ENCODE results near the gene TPM1. TPM values are rescaled to one million over a fixed set of nuclear protein-coding genes. Genes with fewer than 3 reads are reported as not detected.
A peak's percentile ranks its signal among the peaks of the same experiment; 100 is the strongest.

Gene TPM1
- total RNA-seq, 1 experiment from 2014 or later, result 748 TPM

- Histone ChIP-seq H4K91ac (ENCODE audit: insufficient read length, low read depth, low read length) (no peak overlapping the region), H2BK12ac (ENCODE audit: insufficient read length, low read depth, low read length) (no peak overlapping the region), H3K9me3 (ENCODE audit: control insufficient read depth, low read depth, low read length) (no peaks in the 10 kb centered on the region), H2BK120ac (ENCODE audit: low read depth, low read length, poor library complexity, severe bottlenecking) (no peak overlapping the region), H3K79me1 (ENCODE audit: insufficient read depth, low read depth, low read length, poor library complexity, severe bottlenecking) (no peaks in the 10 kb centered on the region), H4K5ac (ENCODE audit: insufficient read length, low read depth, low read length) (no peak overlapping the region), H2AFZ (ENCODE audit: low read length) (no peak overlapping the region), H3T11ph (ENCODE audit: low read length) (no peak overlapping the region), H3K4me2 (ENCODE audit: insufficient read depth, insufficient read length, low read length) (no peak overlapping the region), H2BK15ac (ENCODE audit: low read depth, low read length) (no peak overlapping the region), H3K27me3 (ENCODE audit: insufficient read depth, low read length) (no peaks in the 10 kb centered on the region), H4K20me1 (ENCODE audit: control insufficient read depth, insufficient read depth, insufficient read length) (no peaks in the 10 kb centered on the region), H3K27ac (ENCODE audit: insufficient read length, low read depth, low read length) (no peak overlapping the region), H3K14ac (ENCODE audit: insufficient read depth, low read length) (no peak overlapping the region), H3K4me1 (ENCODE audit: insufficient read depth, low read length) (no peaks in the 10 kb centered on the region), H3K23me2 (ENCODE audit: insufficient read length, low read depth, low read length, poor library complexity, severe bottlenecking) (no peaks in the 10 kb centered on the region), H3K56ac (ENCODE audit: insufficient read length, low read depth, low read length) (no peak overlapping the region), H3K4ac (ENCODE audit: low read depth, low read length) (no peak overlapping the region), H2BK5ac (ENCODE audit: insufficient read length, low read length) (no peak overlapping the region), H3K23ac (ENCODE audit: insufficient read length, low read depth, low read length) (no peak overlapping the region), H3K9ac (ENCODE audit: extremely low read depth, insufficient read length, low read length) (no peak overlapping the region), H4K8ac (replicated peaks; ENCODE audit: insufficient read length, low read depth, low read length) (no peak overlapping the region), H3K18ac (ENCODE audit: insufficient read length, low read depth, low read length) (no peak overlapping the region), H2BK20ac (ENCODE audit: low read depth, low read length, poor library complexity, severe bottlenecking) (no peak overlapping the region), H3K79me2 (ENCODE audit: insufficient read depth, low read length) (no peaks in the 10 kb centered on the region; the same call in 1 of the 2 replicates), H2AK5ac (ENCODE audit: insufficient read length, low read length) (no peak overlapping the region)
- H3K4me1 Mint-ChIP-seq, result peaks cover 11 to 15% of the 10 kb centered on the region in 2 experiments
- no peaks in the 10 kb centered on the region for H3K27me3 Mint-ChIP-seq (ENCODE audit: low read depth)
- no CpG with 5 or more reads among the region's 8 CpGs for WGBS (ENCODE audit: extremely low coverage, insufficient read length, low lambda C conversion rate)
- no peak for TF ChIP-seq CTCF (conservative IDR thresholded peaks at IDR 0.05)
- peak overlapping the region in 2 of 3 experiments; percentile 70 to 74; a peak in 3 of 7 replicates for H3K27ac Mint-ChIP-seq
- no peaks in the 10 kb centered on the region for H3K9me3 Mint-ChIP-seq
- peaks cover 48 to 98% (median 94%) of the 10 kb centered on the region in 3 experiments; a peak in 6 of 7 replicates for H3K36me3 Mint-ChIP-seq (ENCODE audit: insufficient read depth in 1 of 3, low read depth in 3 of 3)
- DNase-seq, result no peak
- no peak overlapping the region for H3K4me3 Mint-ChIP-seq
Observed at GRCh38 chr15:63057468-63058345, 15.2 kb downstream of the TPM1 start.

Data from H9 (cell line).